ENCODE results near the gene FAM234B.

Gene FAM234B

GRCh38 chr12:13044002-13044905 lies at the start of gene FAM234B:
TSS of gene FAM234B (plus strand) at chr12:13044381. CDS start at chr12:13044404, 23 bp downstream.
- Histone ChIP-seq H3K36me3 (ENCODE audit: insufficient read depth, low read length) (no peaks in the 10 kb centered on the region), H3K4me3 (ENCODE audit: low read depth, low read length) (peak within 1 kb of the TSS; percentile 100), H3K27ac (ENCODE audit: low read depth, low read length) (no peak within 1 kb of the TSS), H3K79me2 (ENCODE audit: control insufficient read depth, insufficient read depth, low read length, unreplicated experiment) (no peaks in the 10 kb centered on the region), H2AFZ (ENCODE audit: low read length, unreplicated experiment) (peak within 1 kb of the TSS; percentile 99), H3K27me3 (ENCODE audit: insufficient read depth, low read length) (no peaks in the 10 kb centered on the region), H3K4me1 (ENCODE audit: control insufficient read depth, insufficient read depth, low read length, unreplicated experiment) (peaks cover 12% of the 10 kb centered on the region)

GRCh38 chr12:12995088-12995487 lies 49.1 kb upstream of the FAM234B start:
- no peaks in the 10 kb centered on the region for H3K27me3 ChIP-seq (ENCODE audit: insufficient read depth, low read length)
- no peak overlapping the region for H3K4me3 ChIP-seq (ENCODE audit: low read depth, low read length)
- peaks cover 80% of the 10 kb centered on the region for H3K79me2 ChIP-seq (ENCODE audit: control insufficient read depth, insufficient read depth, low read length, unreplicated experiment)
- H3K36me3 ChIP-seq (ENCODE audit: insufficient read depth, low read length): no peaks in the 10 kb centered on the region
- H2AFZ ChIP-seq (ENCODE audit: low read length, unreplicated experiment): no peak overlapping the region
- H3K4me1 ChIP-seq (ENCODE audit: control insufficient read depth, insufficient read depth, low read length, unreplicated experiment): peaks cover 41% of the 10 kb centered on the region
- no peak overlapping the region for H3K27ac ChIP-seq (ENCODE audit: low read depth, low read length)

- peaks cover 70% of the 10 kb centered on the region for H3K79me2 ChIP-seq (ENCODE audit: control insufficient read depth, insufficient read depth, low read length, unreplicated experiment)
- H3K36me3 ChIP-seq (ENCODE audit: insufficient read depth, low read length): no peaks in the 10 kb centered on the region
- H3K27me3 ChIP-seq (ENCODE audit: insufficient read depth, low read length): no peaks in the 10 kb centered on the region
- H2AFZ ChIP-seq (ENCODE audit: low read length, unreplicated experiment): no peak overlapping the region
- H3K27ac ChIP-seq (ENCODE audit: low read depth, low read length): no peak overlapping the region
- H3K4me1 ChIP-seq (ENCODE audit: control insufficient read depth, insufficient read depth, low read length, unreplicated experiment): peaks cover 37% of the 10 kb centered on the region
- H3K4me3 ChIP-seq (ENCODE audit: low read depth, low read length): no peak overlapping the region
These were observed 48.0 kb upstream of the FAM234B start for GRCh38 chr12:12996209-12996608.

GRCh38 chr12:12997156-12997555 lies 47.0 kb upstream of the FAM234B start:
- no peak overlapping the region for H3K27ac ChIP-seq (ENCODE audit: low read depth, low read length)
- H3K4me1 ChIP-seq (ENCODE audit: control insufficient read depth, insufficient read depth, low read length, unreplicated experiment): peaks cover 33% of the 10 kb centered on the region
- peak overlapping the region; percentile 34; the same call in 1 of the 2 replicates for H3K4me3 ChIP-seq (ENCODE audit: low read depth, low read length)
- H3K36me3 ChIP-seq (ENCODE audit: insufficient read depth, low read length): no peaks in the 10 kb centered on the region
- peaks cover 69% of the 10 kb centered on the region for H3K79me2 ChIP-seq (ENCODE audit: control insufficient read depth, insufficient read depth, low read length, unreplicated experiment)
- H3K27me3 ChIP-seq (ENCODE audit: insufficient read depth, low read length): no peaks in the 10 kb centered on the region
- no peak overlapping the region for H2AFZ ChIP-seq (ENCODE audit: low read length, unreplicated experiment)

GRCh38 chr12:12997734-12998133 lies 46.4 kb upstream of the FAM234B start:
- Histone ChIP-seq H3K27ac (ENCODE audit: low read depth, low read length) (no peak overlapping the region), H3K27me3 (ENCODE audit: insufficient read depth, low read length) (no peaks in the 10 kb centered on the region), H3K4me1 (ENCODE audit: control insufficient read depth, insufficient read depth, low read length, unreplicated experiment) (peaks cover 34% of the 10 kb centered on the region), H3K4me3 (ENCODE audit: low read depth, low read length) (peak overlapping the region; percentile 34), H2AFZ (ENCODE audit: low read length, unreplicated experiment) (no peak overlapping the region), H3K79me2 (ENCODE audit: control insufficient read depth, insufficient read depth, low read length, unreplicated experiment) (peaks cover 70% of the 10 kb centered on the region), H3K36me3 (ENCODE audit: insufficient read depth, low read length) (no peaks in the 10 kb centered on the region)

GRCh38 chr12:12998248-12998647 lies 45.9 kb upstream of the FAM234B start:
- Histone ChIP-seq H3K27ac (ENCODE audit: low read depth, low read length) (no peak overlapping the region), H3K4me3 (ENCODE audit: low read depth, low read length) (peak overlapping the region; percentile 99), H3K4me1 (ENCODE audit: control insufficient read depth, insufficient read depth, low read length, unreplicated experiment) (peaks cover 35% of the 10 kb centered on the region), H3K36me3 (ENCODE audit: insufficient read depth, low read length) (no peaks in the 10 kb centered on the region), H3K27me3 (ENCODE audit: insufficient read depth, low read length) (no peaks in the 10 kb centered on the region), H2AFZ (ENCODE audit: low read length, unreplicated experiment) (no peak overlapping the region), H3K79me2 (ENCODE audit: control insufficient read depth, insufficient read depth, low read length, unreplicated experiment) (peaks cover 70% of the 10 kb centered on the region)

- no peak overlapping the region for H3K27ac ChIP-seq (ENCODE audit: low read depth, low read length)
- peak overlapping the region; percentile 83 for H2AFZ ChIP-seq (ENCODE audit: low read length, unreplicated experiment)
These were observed 44.8 kb upstream of the FAM234B start for GRCh38 chr12:12999271-12999958.

GRCh38 chr12:12999959-13000615 lies 44.1 kb upstream of the FAM234B start, which contains the start of gene HEBP1:
TSS of gene HEBP1 (minus strand) at chr12:13000265. CDS start at chr12:13000114, 151 bp downstream.
- peak within 1 kb of the TSS; percentile 69 for H3K27ac ChIP-seq (ENCODE audit: low read depth, low read length)
- H3K79me2 ChIP-seq (ENCODE audit: control insufficient read depth, insufficient read depth, low read length, unreplicated experiment): peaks cover 56% of the 10 kb centered on the region
- H3K4me3 ChIP-seq (ENCODE audit: low read depth, low read length): peak within 1 kb of the TSS; percentile 99
- peaks cover 35% of the 10 kb centered on the region for H3K4me1 ChIP-seq (ENCODE audit: control insufficient read depth, insufficient read depth, low read length, unreplicated experiment)
- H3K36me3 ChIP-seq (ENCODE audit: insufficient read depth, low read length): no peaks in the 10 kb centered on the region
- peak within 1 kb of the TSS; percentile 87 for H2AFZ ChIP-seq (ENCODE audit: low read length, unreplicated experiment)
- H3K27me3 ChIP-seq (ENCODE audit: insufficient read depth, low read length): no peaks in the 10 kb centered on the region

More at GRCh38 chr12:12999271-12999958, 44.8 kb upstream of the FAM234B start:
- H3K4me3 ChIP-seq (ENCODE audit: low read depth, low read length): peak overlapping the region; percentile 99
- H3K36me3 ChIP-seq (ENCODE audit: insufficient read depth, low read length): no peaks in the 10 kb centered on the region
- peaks cover 63% of the 10 kb centered on the region for H3K79me2 ChIP-seq (ENCODE audit: control insufficient read depth, insufficient read depth, low read length, unreplicated experiment)
- no peaks in the 10 kb centered on the region for H3K27me3 ChIP-seq (ENCODE audit: insufficient read depth, low read length)
- H3K4me1 ChIP-seq (ENCODE audit: control insufficient read depth, insufficient read depth, low read length, unreplicated experiment): peaks cover 35% of the 10 kb centered on the region

GRCh38 chr12:13000616-13000924 lies 43.6 kb upstream of the FAM234B start:
- Histone ChIP-seq H3K27me3 (ENCODE audit: insufficient read depth, low read length) (no peaks in the 10 kb centered on the region), H3K4me1 (ENCODE audit: control insufficient read depth, insufficient read depth, low read length, unreplicated experiment) (peaks cover 35% of the 10 kb centered on the region), H3K79me2 (ENCODE audit: control insufficient read depth, insufficient read depth, low read length, unreplicated experiment) (peaks cover 51% of the 10 kb centered on the region), H3K36me3 (ENCODE audit: insufficient read depth, low read length) (no peaks in the 10 kb centered on the region), H2AFZ (ENCODE audit: low read length, unreplicated experiment) (peak overlapping the region; percentile 87), H3K4me3 (ENCODE audit: low read depth, low read length) (peak overlapping the region; percentile 99), H3K27ac (ENCODE audit: low read depth, low read length) (peak overlapping the region; percentile 69)

- peak overlapping the region; percentile 99 for H3K4me3 ChIP-seq (ENCODE audit: low read depth, low read length)
- H3K79me2 ChIP-seq (ENCODE audit: control insufficient read depth, insufficient read depth, low read length, unreplicated experiment): peaks cover 46% of the 10 kb centered on the region
- peak overlapping the region; percentile 87 for H2AFZ ChIP-seq (ENCODE audit: low read length, unreplicated experiment)
- no peaks in the 10 kb centered on the region for H3K27me3 ChIP-seq (ENCODE audit: insufficient read depth, low read length)
- no peaks in the 10 kb centered on the region for H3K36me3 ChIP-seq (ENCODE audit: insufficient read depth, low read length)
- peak overlapping the region; percentile 69 for H3K27ac ChIP-seq (ENCODE audit: low read depth, low read length)
- peaks cover 35% of the 10 kb centered on the region for H3K4me1 ChIP-seq (ENCODE audit: control insufficient read depth, insufficient read depth, low read length, unreplicated experiment)
These were observed 43.0 kb upstream of the FAM234B start for GRCh38 chr12:13000925-13001774.
